Measurements from ENCODE around the gene SPDYE2B. TPM values are rescaled to one million over a fixed set of nuclear protein-coding genes. Genes with fewer than 3 reads are reported as not detected.
"Not testable (repeated sequence)": the region's sequence is repeated elsewhere in the genome, so short reads cannot be mapped to it uniquely, and the experiment has no call there.

Gene SPDYE2B
- polyA plus RNA-seq, 4 donors, result 1.3 TPM; not detected in 3

DNA sequence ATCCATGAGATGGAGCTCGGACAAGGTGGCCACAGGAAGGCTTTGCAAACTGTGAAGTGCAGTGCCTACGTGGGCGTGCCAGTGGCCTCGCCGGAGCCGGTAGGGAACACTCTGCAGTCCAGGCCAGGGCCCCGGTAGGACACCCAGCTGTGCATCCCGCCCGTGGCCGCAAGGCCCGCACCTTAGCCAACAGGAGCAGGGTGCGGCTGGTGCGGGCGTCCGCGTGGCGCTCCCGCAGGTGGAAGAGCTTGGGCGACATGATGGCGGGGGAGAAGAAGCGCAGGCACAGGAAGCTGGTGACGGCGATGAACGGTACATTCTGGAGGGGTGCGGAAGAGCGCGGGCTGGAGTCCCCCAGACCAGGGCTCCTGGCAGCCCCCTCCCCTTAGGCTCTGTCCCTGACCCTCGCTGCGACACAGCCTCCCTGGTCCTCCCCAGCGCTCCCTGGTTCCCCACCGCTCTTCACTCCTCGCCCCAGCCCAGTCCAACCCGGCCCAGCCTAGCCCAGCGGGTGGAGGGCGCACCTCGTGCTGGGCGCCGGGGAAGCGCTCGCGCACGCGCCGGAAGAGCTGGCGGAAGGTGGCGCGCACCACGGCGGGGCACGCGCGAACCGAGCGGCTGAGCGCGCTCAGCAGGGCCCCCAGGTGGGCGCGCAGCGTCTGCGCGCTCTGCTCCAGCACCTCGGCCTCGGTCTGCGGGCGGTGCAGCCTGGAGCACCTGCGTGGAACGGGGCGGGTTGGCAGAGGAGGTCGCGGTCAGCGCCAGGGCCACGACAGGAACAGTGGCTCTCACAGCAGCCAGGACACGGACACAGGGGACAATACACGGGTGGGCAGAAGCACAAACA lies 39.5 kb downstream of the SPDYE2B start:
- FAIRE-seq; DNase-seq; H3K27me3 ChIP-seq (ENCODE audit: control insufficient read depth in 3 of 3, insufficient read depth in 3 of 3, low read length in 3 of 3); H3K9me3 ChIP-seq (ENCODE audit: control insufficient read depth in 2 of 2, insufficient read depth in 1 of 2, low read depth in 1 of 2, low read length in 1 of 2); H3K36me3 ChIP-seq (ENCODE audit: control insufficient read depth in 3 of 3, insufficient read depth in 2 of 3, low read depth in 1 of 3, low read length in 3 of 3); H3K4me1 ChIP-seq (ENCODE audit: control insufficient read depth in 3 of 3, insufficient read depth in 2 of 3, low read depth in 1 of 3, low read length in 2 of 3); H3K27ac ChIP-seq (ENCODE audit: low read depth in 1 of 3, low read length in 2 of 3); H3K4me3 ChIP-seq (ENCODE audit: low read depth in 1 of 3, low read length in 3 of 3): not testable (repeated sequence)
- WGBS, 3 donors, result 25 to 42% methylated on average over 2 to 21 of the region's 74 CpGs; no CpG with 5 or more reads in 1 of the 3 donors

- not testable (repeated sequence) for H3K4me3 ChIP-seq (ENCODE audit: low read depth in 1 of 3, low read length in 3 of 3); H3K9me3 ChIP-seq (ENCODE audit: control insufficient read depth in 2 of 2, insufficient read depth in 1 of 2, low read depth in 1 of 2, low read length in 1 of 2); H3K27ac ChIP-seq (ENCODE audit: low read depth in 1 of 3, low read length in 2 of 3); FAIRE-seq; H3K36me3 ChIP-seq (ENCODE audit: control insufficient read depth in 3 of 3, insufficient read depth in 2 of 3, low read depth in 1 of 3, low read length in 3 of 3); H3K4me1 ChIP-seq (ENCODE audit: control insufficient read depth in 3 of 3, insufficient read depth in 2 of 3, low read depth in 1 of 3, low read length in 2 of 3); H3K27me3 ChIP-seq (ENCODE audit: control insufficient read depth in 3 of 3, insufficient read depth in 3 of 3, low read length in 3 of 3); DNase-seq
- WGBS, 3 donors, result 89 to 97% (median 92%) methylated on average over 4 of the region's 6 CpGs
Observed at GRCh38 chr7:102690602-102691001, 40.5 kb downstream of the SPDYE2B start.

DNA sequence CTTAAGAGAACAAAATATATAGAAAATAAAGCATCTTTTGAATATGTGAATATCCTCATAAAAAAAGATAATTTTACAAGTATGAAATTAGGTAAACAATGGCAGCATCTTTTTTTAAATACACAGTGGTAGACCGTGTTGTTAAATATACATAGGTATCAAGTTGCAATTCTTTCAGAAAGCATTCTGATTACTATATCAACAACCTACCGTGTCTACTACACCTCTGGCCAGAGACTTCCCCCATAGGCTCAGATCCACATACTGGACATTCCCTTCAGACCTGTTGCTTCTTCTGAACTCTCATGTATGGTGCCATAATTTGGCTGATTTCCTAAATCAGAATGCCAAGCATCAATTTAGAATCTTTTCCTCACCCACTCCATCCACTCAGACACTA lies 43.9 kb downstream of the SPDYE2B start:
- H3K27me3 ChIP-seq (ENCODE audit: control insufficient read depth in 3 of 3, insufficient read depth in 3 of 3, low read length in 3 of 3); H3K27ac ChIP-seq (ENCODE audit: low read depth in 1 of 3, low read length in 2 of 3); FAIRE-seq; H3K9me3 ChIP-seq (ENCODE audit: control insufficient read depth in 2 of 2, insufficient read depth in 1 of 2, low read depth in 1 of 2, low read length in 1 of 2); DNase-seq; H3K36me3 ChIP-seq (ENCODE audit: control insufficient read depth in 3 of 3, insufficient read depth in 2 of 3, low read depth in 1 of 3, low read length in 3 of 3); H3K4me3 ChIP-seq (ENCODE audit: low read depth in 1 of 3, low read length in 3 of 3); H3K4me1 ChIP-seq (ENCODE audit: control insufficient read depth in 3 of 3, insufficient read depth in 2 of 3, low read depth in 1 of 3, low read length in 2 of 3): not testable (repeated sequence)
- WGBS, 3 donors, result 55 to 70% (median 70%) methylated on average over 2 of the region's 2 CpGs

GRCh38 chr7:102695033-102695552 lies 45.0 kb downstream of the SPDYE2B start:
- H3K36me3 ChIP-seq (ENCODE audit: control insufficient read depth in 3 of 3, insufficient read depth in 2 of 3, low read depth in 1 of 3, low read length in 3 of 3); H3K4me3 ChIP-seq (ENCODE audit: low read depth in 1 of 3, low read length in 3 of 3); H3K9me3 ChIP-seq (ENCODE audit: control insufficient read depth in 2 of 2, insufficient read depth in 1 of 2, low read depth in 1 of 2, low read length in 1 of 2); H3K27me3 ChIP-seq (ENCODE audit: control insufficient read depth in 3 of 3, insufficient read depth in 3 of 3, low read length in 3 of 3); H3K27ac ChIP-seq (ENCODE audit: low read depth in 1 of 3, low read length in 2 of 3); DNase-seq; H3K4me1 ChIP-seq (ENCODE audit: control insufficient read depth in 3 of 3, insufficient read depth in 2 of 3, low read depth in 1 of 3, low read length in 2 of 3); FAIRE-seq: not testable (repeated sequence)
- 11 to 36% (median 25%) methylated on average over 1 of the region's 3 CpGs for WGBS, 3 donors

GRCh38 chr7:102696009-102696408 lies 45.9 kb downstream of the SPDYE2B start:
- not testable (repeated sequence) for H3K36me3 ChIP-seq (ENCODE audit: control insufficient read depth in 3 of 3, insufficient read depth in 2 of 3, low read depth in 1 of 3, low read length in 3 of 3); FAIRE-seq; H3K4me3 ChIP-seq (ENCODE audit: low read depth in 1 of 3, low read length in 3 of 3); H3K27me3 ChIP-seq (ENCODE audit: control insufficient read depth in 3 of 3, insufficient read depth in 3 of 3, low read length in 3 of 3); H3K4me1 ChIP-seq (ENCODE audit: control insufficient read depth in 3 of 3, insufficient read depth in 2 of 3, low read depth in 1 of 3, low read length in 2 of 3); DNase-seq; H3K27ac ChIP-seq (ENCODE audit: low read depth in 1 of 3, low read length in 2 of 3); H3K9me3 ChIP-seq (ENCODE audit: control insufficient read depth in 2 of 2, insufficient read depth in 1 of 2, low read depth in 1 of 2, low read length in 1 of 2)
- WGBS, 3 donors, result 40 to 57% (median 48%) methylated on average over 1 of the region's 2 CpGs

- not testable (repeated sequence) for FAIRE-seq; H3K36me3 ChIP-seq (ENCODE audit: control insufficient read depth in 3 of 3, insufficient read depth in 2 of 3, low read depth in 1 of 3, low read length in 3 of 3); H3K27ac ChIP-seq (ENCODE audit: low read depth in 1 of 3, low read length in 2 of 3); H3K4me1 ChIP-seq (ENCODE audit: control insufficient read depth in 3 of 3, insufficient read depth in 2 of 3, low read depth in 1 of 3, low read length in 2 of 3); H3K9me3 ChIP-seq (ENCODE audit: control insufficient read depth in 2 of 2, insufficient read depth in 1 of 2, low read depth in 1 of 2, low read length in 1 of 2); H3K27me3 ChIP-seq (ENCODE audit: control insufficient read depth in 3 of 3, insufficient read depth in 3 of 3, low read length in 3 of 3); H3K4me3 ChIP-seq (ENCODE audit: low read depth in 1 of 3, low read length in 3 of 3); DNase-seq
- 69 to 93% (median 83%) methylated on average over 4 to 5 of the region's 5 CpGs for WGBS, 3 donors
Observed at GRCh38 chr7:102697642-102698512, 47.8 kb downstream of the SPDYE2B start.

DNA sequence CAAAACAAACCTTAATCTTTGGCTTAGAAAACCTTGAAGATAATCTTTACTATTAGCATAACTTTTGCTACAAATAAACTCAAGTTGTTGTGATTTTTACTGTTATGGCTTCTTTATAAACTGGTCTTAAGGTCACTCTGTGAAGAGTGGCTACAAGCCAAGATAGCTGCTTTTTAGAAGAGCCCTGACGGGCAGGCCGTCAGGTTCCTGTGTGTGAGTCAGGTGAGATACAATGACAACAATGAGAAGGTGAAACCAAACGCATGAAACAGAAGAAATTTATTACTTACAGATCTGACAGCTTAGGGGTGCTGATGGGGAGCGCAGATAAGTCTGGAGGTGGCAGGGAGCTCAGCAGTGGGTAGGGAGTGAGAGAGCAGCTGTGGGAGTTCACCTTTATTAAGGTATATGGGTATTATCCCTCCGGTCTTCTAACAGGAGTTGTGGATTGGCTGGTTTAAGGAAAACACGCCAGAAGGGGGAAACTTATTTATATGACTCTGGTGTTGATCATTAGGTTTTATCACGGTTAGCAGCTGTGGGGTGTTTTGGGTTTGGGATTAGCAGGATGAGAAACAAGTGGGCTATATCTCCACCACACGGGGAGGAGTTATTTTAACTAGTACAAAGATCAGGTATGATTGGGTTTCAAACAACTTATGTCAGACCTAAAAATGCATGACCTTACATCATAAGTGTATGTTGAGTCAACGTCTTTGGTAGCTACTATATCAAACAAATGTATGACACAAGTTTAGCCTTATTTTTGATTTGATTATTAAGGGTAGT lies 49.0 kb downstream of the SPDYE2B start:
- FAIRE-seq, DNase-seq: not testable (repeated sequence)

More for the DNA sequence above, 49.0 kb downstream of the SPDYE2B start:
- not testable (repeated sequence) for H3K9me3 ChIP-seq (ENCODE audit: control insufficient read depth in 2 of 2, insufficient read depth in 1 of 2, low read depth in 1 of 2, low read length in 1 of 2); H3K27ac ChIP-seq (ENCODE audit: low read depth in 1 of 3, low read length in 2 of 3); H3K36me3 ChIP-seq (ENCODE audit: control insufficient read depth in 3 of 3, insufficient read depth in 2 of 3, low read depth in 1 of 3, low read length in 3 of 3); H3K4me1 ChIP-seq (ENCODE audit: control insufficient read depth in 3 of 3, insufficient read depth in 2 of 3, low read depth in 1 of 3, low read length in 2 of 3); H3K4me3 ChIP-seq (ENCODE audit: low read depth in 1 of 3, low read length in 3 of 3); H3K27me3 ChIP-seq (ENCODE audit: control insufficient read depth in 3 of 3, insufficient read depth in 3 of 3, low read length in 3 of 3)
- WGBS, 3 donors, result 44 to 64% (median 47%) methylated on average over 9 of the region's 9 CpGs
